Ectodermal cell (in vitro differentiated cells): ENCODE measurements around the gene ARMH4.

Experiments
- H3K27ac ChIP-seq: 2 replicates; pipeline ENCODE4 v1.7.0; 2013; ENCODE audit warnings: mild to moderate bottlenecking, low read depth, low read length; ENCODE audit not compliant: insufficient read depth, poor library complexity, severe bottlenecking
- H3K27me3 ChIP-seq: 2 replicates; pipeline ENCODE4 v1.7.0; 2013; ENCODE audit warnings: mild to moderate bottlenecking, low read length; ENCODE audit not compliant: insufficient read depth, control insufficient read depth, poor library complexity, severe bottlenecking
- H3K36me3 ChIP-seq: one replicate; pipeline ENCODE4 v1.7.0; 2013; ENCODE audit warnings: low read length; ENCODE audit not compliant: control insufficient read depth, insufficient read depth
- H3K4me1 ChIP-seq: one replicate; pipeline ENCODE4 v1.7.0; 2013; ENCODE audit warnings: low read length; ENCODE audit not compliant: control insufficient read depth, insufficient read depth
- H3K4me3 ChIP-seq: 2 replicates; pipeline ENCODE4 v1.7.0; 2013; ENCODE audit warnings: low read depth, low read length, control low read depth; ENCODE audit not compliant: insufficient read depth
- H3K9me3 ChIP-seq: 2 replicates; pipeline ENCODE4 v1.7.0; 2013; ENCODE audit warnings: mild to moderate bottlenecking, low read length, moderate library complexity; ENCODE audit not compliant: control insufficient read depth
- WGBS, 2 experiments: methylation state at CpG; one replicate each; pipeline ENCODE4 v1.1.7; 2013; ENCODE audit warnings: missing lambda C conversion rate in 2 of 2; 5-methylcytosine and 5-hydroxymethylcytosine counted together

The ARMH4 gene

DNA sequence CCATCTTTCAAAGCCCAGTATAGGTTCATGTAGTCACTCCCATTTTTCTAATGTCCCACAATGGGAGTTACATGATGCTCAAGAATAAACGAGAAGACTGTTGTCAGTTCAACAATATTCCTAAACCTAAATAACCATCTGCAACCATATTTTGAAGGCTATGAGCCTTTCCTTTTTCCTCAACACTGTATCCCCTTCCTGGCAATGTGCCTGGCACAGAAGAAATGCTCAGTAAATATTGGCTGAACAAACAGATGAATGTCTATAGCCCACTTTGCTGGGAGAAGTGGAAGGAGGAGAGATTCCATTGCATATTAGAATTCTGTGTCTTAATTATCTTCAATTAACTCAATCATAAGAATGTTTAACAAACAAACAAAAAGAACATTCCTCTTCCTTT, 6.1 kb downstream of the ARMH4 start:
- Histone ChIP-seq H3K36me3 (no peaks in the 10 kb centered on the region), H3K27me3 (peaks cover 16% of the 10 kb centered on the region), H3K9me3 (no peaks in the 10 kb centered on the region), H3K4me3 (no peak overlapping the region), H3K4me1 (peaks cover 6% of the 10 kb centered on the region), H3K27ac (no peak overlapping the region)
- WGBS, 2 experiments = 81 to 88% methylated on average over 1 of the region's 1 CpG

DNA sequence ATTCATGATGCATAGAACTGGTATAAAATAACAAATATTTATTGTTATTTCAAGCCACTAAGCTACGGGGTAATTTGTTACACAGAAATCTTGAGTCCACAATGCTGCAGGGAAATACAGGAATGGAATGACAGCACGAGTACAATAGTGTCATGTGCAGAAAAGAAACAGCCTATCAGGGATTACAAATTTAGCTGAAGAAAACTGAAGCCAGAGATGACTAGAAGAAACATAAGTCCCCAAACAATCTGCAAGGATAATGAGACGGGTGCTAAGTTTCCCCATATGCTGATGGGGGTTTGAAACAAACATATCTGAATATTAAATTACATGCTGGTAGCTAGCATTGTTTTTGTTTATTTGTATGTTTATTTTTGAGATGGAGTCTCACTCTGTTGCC, 8.9 kb downstream of the ARMH4 start:
- Histone ChIP-seq H3K27ac (no peak overlapping the region), H3K4me3 (no peak overlapping the region), H3K9me3 (no peaks in the 10 kb centered on the region), H3K4me1 (no peaks in the 10 kb centered on the region), H3K36me3 (no peaks in the 10 kb centered on the region), H3K27me3 (no peaks in the 10 kb centered on the region)
- 88 to 91% methylated on average over 2 to 3 of the region's 3 CpGs for WGBS, 2 experiments

DNA sequence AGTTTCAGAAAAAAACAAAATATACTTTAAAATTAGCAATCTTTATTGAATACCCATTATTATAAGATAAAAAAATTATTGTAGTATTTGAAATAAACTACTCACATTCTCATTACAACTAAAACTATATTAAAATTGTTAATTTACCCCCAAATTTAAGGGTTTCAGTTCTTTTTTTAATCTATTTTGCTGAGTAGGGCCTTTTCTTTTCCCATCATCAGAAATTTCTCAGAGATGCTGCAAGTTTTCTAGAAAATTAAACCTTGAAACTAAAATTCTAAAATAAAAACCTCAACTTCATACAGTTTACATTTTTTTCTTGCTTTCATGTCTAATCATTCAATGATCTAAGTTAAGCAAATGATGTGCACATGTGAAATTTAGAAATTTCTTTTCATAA, 10.1 kb downstream of the ARMH4 start:
- no peaks in the 10 kb centered on the region for H3K4me1 ChIP-seq
- H3K27me3 ChIP-seq = no peaks in the 10 kb centered on the region
- H3K36me3 ChIP-seq = no peaks in the 10 kb centered on the region
- no peaks in the 10 kb centered on the region for H3K9me3 ChIP-seq
- H3K4me3 ChIP-seq = no peak overlapping the region
- H3K27ac ChIP-seq = no peak overlapping the region

DNA sequence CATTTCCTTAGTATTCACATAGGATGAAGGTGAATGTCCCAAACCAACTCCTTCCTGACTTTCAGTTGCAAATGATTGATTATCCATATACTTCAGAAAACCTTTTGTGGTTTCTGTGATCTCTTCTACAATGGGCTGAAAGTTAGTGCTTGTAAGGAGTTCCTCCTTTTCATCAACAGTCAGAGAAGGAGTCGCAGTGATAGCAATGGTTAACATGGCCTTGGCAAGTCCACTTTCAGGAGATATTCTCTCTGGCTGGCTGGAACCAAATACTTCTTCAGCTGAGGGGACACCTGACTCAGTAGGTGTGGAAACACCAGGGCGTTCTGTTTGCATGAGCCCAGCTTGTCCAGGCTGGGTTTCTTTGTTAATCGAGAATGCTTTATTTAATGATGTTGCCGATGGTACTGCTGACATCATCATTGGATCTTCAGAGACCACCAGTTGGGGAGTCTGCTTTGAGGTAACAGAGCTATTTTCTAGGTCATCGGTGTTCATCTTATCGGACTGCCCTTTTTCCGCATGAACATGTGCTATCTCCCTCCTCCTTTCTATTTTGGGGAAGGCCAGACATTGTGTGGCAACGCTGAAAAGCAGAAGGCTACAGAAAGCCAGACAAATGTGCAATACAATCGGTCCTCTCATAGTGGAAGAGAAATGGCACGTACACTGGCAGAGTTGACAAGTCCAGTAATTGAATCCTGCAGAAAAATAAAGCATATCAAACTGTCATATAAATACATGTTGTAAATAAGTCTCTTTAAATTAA, 13.1 kb downstream of the ARMH4 start:
- H3K4me1 ChIP-seq = no peaks in the 10 kb centered on the region
- no peaks in the 10 kb centered on the region for H3K9me3 ChIP-seq
- no peak overlapping the region for H3K27ac ChIP-seq
- H3K36me3 ChIP-seq = no peaks in the 10 kb centered on the region
- no peak overlapping the region for H3K4me3 ChIP-seq
- WGBS, 2 experiments = 92 to 95% methylated on average over 10 of the region's 10 CpGs
- no peaks in the 10 kb centered on the region for H3K27me3 ChIP-seq

DNA sequence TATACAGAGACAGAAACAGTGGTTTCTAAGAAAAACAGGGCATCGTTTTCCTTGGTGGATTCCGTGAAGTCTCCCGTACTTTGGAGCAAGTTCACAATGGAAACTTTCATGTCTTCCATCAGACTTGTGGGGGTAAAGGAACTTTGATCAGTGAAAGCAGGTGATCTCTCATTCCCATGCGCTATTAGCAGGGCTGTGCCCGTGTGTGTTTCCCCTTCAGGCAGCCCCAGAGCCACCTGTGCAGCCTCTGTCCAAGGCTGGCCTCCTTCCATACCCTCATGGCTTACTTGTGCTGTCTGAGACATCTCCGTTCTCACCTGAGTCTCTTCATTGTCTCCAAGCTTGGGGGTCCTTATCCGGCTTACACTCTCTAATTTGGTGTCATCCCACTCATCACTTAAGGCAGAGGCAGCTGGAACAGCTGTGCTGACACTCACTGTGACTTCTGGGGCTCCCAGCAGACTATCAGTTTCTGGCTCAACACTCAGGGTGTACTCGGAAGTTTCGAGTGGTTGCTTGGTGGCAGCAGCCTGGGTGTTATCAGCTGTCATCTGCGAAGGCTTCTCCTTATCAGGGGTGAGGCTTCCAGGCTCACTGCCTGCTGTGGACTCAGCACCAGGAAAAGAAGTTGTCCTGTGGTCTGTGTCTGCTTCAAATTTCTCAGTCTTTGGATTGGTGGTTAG, 13.8 kb downstream of the ARMH4 start:
- 94% methylated on average over 10 of the region's 10 CpGs for WGBS, 2 experiments

DNA sequence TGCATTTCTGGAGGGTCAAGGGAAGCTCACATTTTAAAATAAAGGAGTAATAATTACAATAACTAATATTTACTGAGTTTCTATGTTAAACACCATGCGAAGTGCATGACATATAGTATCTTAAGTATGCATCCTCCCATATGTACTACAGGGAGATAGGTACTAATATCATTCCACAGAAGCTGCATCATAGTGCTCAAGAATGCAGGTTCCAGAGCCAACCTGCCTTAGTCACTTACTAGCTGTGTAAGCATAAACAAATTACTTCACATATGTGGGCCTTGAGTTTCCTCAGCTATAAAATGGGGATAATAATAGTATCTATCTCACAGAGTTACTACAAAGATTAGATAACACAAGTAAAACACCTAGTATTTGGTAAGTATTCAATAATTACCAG, 18.3 kb downstream of the ARMH4 start:
- Histone ChIP-seq H3K36me3 (peaks cover 8% of the 10 kb centered on the region), H3K4me1 (no peaks in the 10 kb centered on the region), H3K27me3 (no peaks in the 10 kb centered on the region), H3K9me3 (no peaks in the 10 kb centered on the region), H3K4me3 (no peak overlapping the region), H3K27ac (no peak overlapping the region)
- WGBS, 2 experiments = 78 to 100% methylated on average over 1 of the region's 1 CpG

More for the DNA sequence above, 13.8 kb downstream of the ARMH4 start:
- no peak overlapping the region for H3K4me3 ChIP-seq
- no peaks in the 10 kb centered on the region for H3K9me3 ChIP-seq
- H3K27ac ChIP-seq = no peak overlapping the region
- no peaks in the 10 kb centered on the region for H3K36me3 ChIP-seq
- no peaks in the 10 kb centered on the region for H3K4me1 ChIP-seq
- no peaks in the 10 kb centered on the region for H3K27me3 ChIP-seq

DNA sequence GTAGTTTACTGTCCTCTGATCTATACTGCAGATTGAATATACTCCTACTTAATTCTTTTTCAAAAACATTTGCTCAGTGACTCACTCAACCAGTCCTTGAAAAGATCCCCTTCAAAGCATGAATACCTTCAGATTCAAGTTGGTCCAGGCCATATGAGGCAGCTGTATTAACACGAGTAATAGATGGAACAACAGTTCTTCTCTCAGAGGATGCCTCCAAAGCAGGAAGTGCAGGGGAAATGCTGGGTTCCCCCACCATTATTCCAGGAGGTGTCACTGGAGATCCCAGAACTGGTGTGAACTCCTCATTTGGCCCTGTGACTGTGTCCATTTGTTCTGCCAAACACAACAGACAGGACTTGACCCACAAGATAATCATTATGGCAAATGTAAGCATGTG, 20.6 kb downstream of the ARMH4 start:
- Histone ChIP-seq H3K4me3 (no peak overlapping the region), H3K36me3 (peaks cover 8% of the 10 kb centered on the region), H3K27ac (no peak overlapping the region), H3K9me3 (no peaks in the 10 kb centered on the region), H3K4me1 (no peaks in the 10 kb centered on the region), H3K27me3 (no peaks in the 10 kb centered on the region)
- 83 to 90% methylated on average over 1 of the region's 1 CpG for WGBS, 2 experiments

DNA sequence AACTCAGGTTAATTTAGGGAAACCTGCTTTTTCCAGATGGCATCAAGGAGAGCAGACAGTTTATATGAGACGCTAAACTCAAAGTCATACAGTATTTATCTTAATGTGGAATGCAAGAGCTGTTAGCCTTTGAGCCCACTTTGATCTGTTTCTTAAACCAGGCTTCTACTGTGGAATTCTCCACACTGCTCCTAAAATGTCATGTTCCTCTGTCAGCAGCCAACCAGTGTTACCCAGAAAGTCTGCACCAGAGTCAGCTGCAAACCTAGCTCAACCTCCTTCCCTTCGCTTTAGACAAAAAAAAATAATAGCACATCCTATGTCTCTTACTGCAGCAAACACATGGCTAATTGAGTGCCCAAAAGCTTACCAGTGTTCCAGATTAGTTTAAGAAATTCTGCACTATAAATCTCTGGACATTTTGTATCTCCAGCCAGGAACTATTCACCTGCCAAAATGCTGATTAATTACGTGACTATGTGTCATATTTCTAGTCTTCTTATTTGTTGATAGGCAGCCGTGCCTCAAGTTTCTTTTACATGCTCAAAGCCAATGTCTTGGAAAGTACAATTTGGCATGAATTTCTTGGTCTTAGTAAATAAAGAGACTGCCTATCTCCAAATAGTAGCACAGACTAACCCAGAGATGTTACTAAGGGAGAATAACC, 21.8 kb downstream of the ARMH4 start:
- Histone ChIP-seq H3K36me3 (peaks cover 8% of the 10 kb centered on the region), H3K27me3 (no peaks in the 10 kb centered on the region), H3K9me3 (no peaks in the 10 kb centered on the region), H3K27ac (no peak overlapping the region), H3K4me3 (no peak overlapping the region), H3K4me1 (no peaks in the 10 kb centered on the region)
- 93 to 94% methylated on average over 4 of the region's 4 CpGs for WGBS, 2 experiments

DNA sequence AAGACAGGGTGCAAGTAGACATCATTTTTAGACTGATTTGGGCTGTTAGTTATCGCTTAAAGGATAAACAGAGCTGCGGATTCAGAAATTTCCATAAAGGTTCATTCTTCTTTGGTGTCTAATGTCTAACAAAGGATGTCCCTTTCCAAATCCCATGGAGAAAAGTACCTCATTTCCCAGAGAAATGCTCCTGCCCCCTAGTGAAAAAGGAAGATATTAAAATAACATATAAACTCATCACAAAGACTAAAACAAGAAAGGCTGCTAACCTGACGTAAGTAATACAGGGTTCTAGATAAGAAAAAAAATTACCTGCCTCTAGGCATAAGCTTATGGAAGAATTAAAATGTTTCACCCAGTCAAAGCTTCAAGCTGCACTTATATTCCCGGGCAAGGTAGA, 22.8 kb downstream of the ARMH4 start:
- Histone ChIP-seq H3K27me3 (no peaks in the 10 kb centered on the region), H3K4me1 (no peaks in the 10 kb centered on the region), H3K4me3 (no peak overlapping the region), H3K36me3 (peaks cover 8% of the 10 kb centered on the region), H3K27ac (no peak overlapping the region), H3K9me3 (no peaks in the 10 kb centered on the region)
- 93 to 97% methylated on average over 4 of the region's 4 CpGs for WGBS, 2 experiments

DNA sequence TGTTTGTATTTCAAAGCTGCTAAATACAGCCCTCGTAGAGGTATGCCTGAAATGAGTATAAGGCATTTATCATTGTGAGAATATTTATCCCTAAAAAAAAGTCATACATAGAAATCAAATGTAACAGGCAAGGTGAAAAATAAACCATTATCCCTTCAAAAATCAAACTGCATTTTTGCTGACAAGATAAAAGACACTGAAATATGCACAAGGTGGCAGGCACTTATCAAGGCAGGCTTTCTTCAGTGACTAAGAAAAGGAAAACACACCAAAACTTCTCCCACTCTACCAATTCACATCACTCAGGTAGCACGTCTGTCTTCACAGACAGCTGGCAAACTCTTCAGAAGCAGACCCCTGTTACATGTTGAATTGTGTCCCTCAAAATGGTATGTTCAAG, 23.6 kb downstream of the ARMH4 start:
- Histone ChIP-seq H3K36me3 (peaks cover 8% of the 10 kb centered on the region), H3K27ac (no peak overlapping the region)

More for the DNA sequence above, 23.6 kb downstream of the ARMH4 start:
- no peaks in the 10 kb centered on the region for H3K9me3 ChIP-seq
- H3K4me3 ChIP-seq = no peak overlapping the region
- WGBS, 2 experiments = 75 to 91% methylated on average over 1 of the region's 2 CpGs
- H3K4me1 ChIP-seq = no peaks in the 10 kb centered on the region
- H3K27me3 ChIP-seq = no peaks in the 10 kb centered on the region
